Hepatocyte (in vitro differentiated cells): Measurements from ENCODE around the gene CALHM6.

ENCODE experiments used
- CTCF ChIP-seq: fragments of 200-600 bp; sonication (generic); IDR thresholded peaks from 2 replicates; pipeline ENCODE4 v1.5.1; 2016; ENCODE audit warnings: antibody characterized with exemption, mild to moderate bottlenecking; ENCODE audit not compliant: poor library complexity
- EZH2phosphoT487 ChIP-seq: fragments of 200-600 bp; sonication (generic); IDR thresholded peaks from one replicate; pipeline ENCODE4 v1.6.1; 2018; ENCODE audit warnings: antibody characterized with exemption, mild to moderate bottlenecking, low read depth, moderate library complexity; ENCODE audit not compliant: unreplicated experiment, severe bottlenecking

- TF ChIP-seq EZH2phosphoT487 (no peak), CTCF (no peak)
These were observed 11.6 kb upstream of the CALHM6 start for GRCh38 chr6:116449565-116449964.
